ENCODE measurements around the gene NIM1K. TPM values are rescaled to one million over a fixed set of nuclear protein-coding genes. Genes with fewer than 3 reads are reported as not detected.

NIM1K gene
- polyA plus RNA-seq, 1 of the 3 experiments (the other 2 are of a cell fraction), result 0.16 TPM

GRCh38 chr5:43150075-43150474 lies 42.0 kb upstream of the NIM1K start:
- peaks cover 3 to 22% of the 10 kb centered on the region in 2 experiments for H3K36me3 ChIP-seq (replicated peaks in 1 of 2; ENCODE audit: control insufficient read depth in 1 of 2, insufficient read depth in 2 of 2, low read length in 1 of 2)
- CTCF ChIA-PET, result interaction anchor here (1.0 to 1.2 kb wide), 2 partner anchors 11 to 39 kb away, joined by 3 read pairs; no protein-coding TSS in a partner anchor
- no peak overlapping the region for H3K27ac ChIP-seq (ENCODE audit: low read depth in 2 of 2, low read length in 1 of 2)
- H3K79me2 ChIP-seq (ENCODE audit: insufficient read depth), result peaks cover 76% of the 10 kb centered on the region
- DNase-seq, result no peak
- no peaks in the 10 kb centered on the region for H3K9me2 ChIP-seq
- H3K27me3 ChIP-seq (ENCODE audit: insufficient read depth), result no peaks in the 10 kb centered on the region
- H3F3A ChIP-seq (replicated peaks; ENCODE audit: insufficient read depth), result no peaks in the 10 kb centered on the region
- H3K4me2 ChIP-seq, result no peak overlapping the region
- 100% methylated on average over 2 of the region's 2 CpGs for WGBS (ENCODE audit: low lambda C conversion rate)
- POLR2A ChIA-PET, result no interaction called here
- no peaks in the 10 kb centered on the region for H3K9me3 ChIP-seq
- H3K4me3 ChIP-seq (ENCODE audit: low read depth in 2 of 2, low read length in 1 of 2), result no peak overlapping the region
- 0 out of 2 replicates have a peak, but pooled peaks cover 5% of the 10 kb centered on the region for H4K20me1 ChIP-seq (ENCODE audit: insufficient read depth)
- no peak for TF ChIP-seq FOSL2 (IDR thresholded peaks at IDR 0.05; ENCODE audit: borderline replicate concordance, low read depth)
- TF ChIP-seq NRF1 (IDR thresholded peaks at IDR 0.05; ENCODE audit: low read depth, low read length), result no peak
- no peak overlapping the region for H3K9ac ChIP-seq
- H3K4me1 ChIP-seq (ENCODE audit: control insufficient read depth in 1 of 2, insufficient read depth in 2 of 2, low read depth in 1 of 2, low read length in 1 of 2), result peaks cover 4 to 15% of the 10 kb centered on the region in 2 experiments; a peak in 1 of 4 replicates
- no peak overlapping the region for H2AFZ ChIP-seq (ENCODE audit: low read depth)

- Histone ChIP-seq H3K4me3 (ENCODE audit: low read depth in 2 of 2, low read length in 1 of 2) (no peak overlapping the region), H3K4me1 (ENCODE audit: control insufficient read depth in 1 of 2, insufficient read depth in 2 of 2, low read depth in 1 of 2, low read length in 1 of 2) (peaks cover 4 to 15% of the 10 kb centered on the region in 2 experiments; a peak in 1 of 4 replicates), H3K9ac (no peak overlapping the region), H3K27ac (ENCODE audit: low read depth in 2 of 2, low read length in 1 of 2) (no peak overlapping the region), H3K9me3 (no peaks in the 10 kb centered on the region), H3K4me2 (no peak overlapping the region), H3K9me2 (no peaks in the 10 kb centered on the region), H3K36me3 (replicated peaks in 1 of 2; ENCODE audit: control insufficient read depth in 1 of 2, insufficient read depth in 2 of 2, low read length in 1 of 2) (peaks cover 3 to 16% of the 10 kb centered on the region in 2 experiments), H4K20me1 (ENCODE audit: insufficient read depth) (0 out of 2 replicates have a peak, but pooled peaks cover 5% of the 10 kb centered on the region), H3K79me2 (ENCODE audit: insufficient read depth) (peaks cover 78% of the 10 kb centered on the region), H3F3A (replicated peaks; ENCODE audit: insufficient read depth) (no peaks in the 10 kb centered on the region), H2AFZ (ENCODE audit: low read depth) (no peak overlapping the region), H3K27me3 (ENCODE audit: insufficient read depth) (no peaks in the 10 kb centered on the region)
- ChIA-PET POLR2A (interaction anchor here (1.2 kb wide), 1 partner anchor 9 kb away, joined by 3 read pairs; no protein-coding TSS in a partner anchor), CTCF (interaction anchor here (1.2 kb wide), 1 partner anchor 12 kb away, joined by 3 read pairs; no protein-coding TSS in a partner anchor)
- TF ChIP-seq FOXJ3 (CRISPR knock-in tag; IDR thresholded peaks at IDR 0.05) (no peak), NRF1 (IDR thresholded peaks at IDR 0.05; ENCODE audit: low read depth, low read length) (no peak), RXRA (IDR thresholded peaks at IDR 0.05; ENCODE audit: borderline replicate concordance, low read depth) (no peak), SIN3A (IDR thresholded peaks at IDR 0.05; ENCODE audit: borderline replicate concordance, low read depth, low read length) (no peak), USF1 (IDR thresholded peaks at IDR 0.05; ENCODE audit: borderline replicate concordance, low read depth) (no peak)
- TF ChIP-seq, protein P1, sequence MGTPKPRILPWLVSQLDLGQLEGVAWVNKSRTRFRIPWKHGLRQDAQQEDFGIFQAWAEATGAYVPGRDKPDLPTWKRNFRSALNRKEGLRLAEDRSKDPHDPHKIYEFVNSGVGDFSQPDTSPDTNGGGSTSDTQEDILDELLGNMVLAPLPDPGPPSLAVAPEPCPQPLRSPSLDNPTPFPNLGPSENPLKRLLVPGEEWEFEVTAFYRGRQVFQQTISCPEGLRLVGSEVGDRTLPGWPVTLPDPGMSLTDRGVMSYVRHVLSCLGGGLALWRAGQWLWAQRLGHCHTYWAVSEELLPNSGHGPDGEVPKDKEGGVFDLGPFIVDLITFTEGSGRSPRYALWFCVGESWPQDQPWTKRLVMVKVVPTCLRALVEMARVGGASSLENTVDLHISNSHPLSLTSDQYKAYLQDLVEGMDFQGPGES (IDR thresholded peaks at IDR 0.05; ENCODE audit: low read depth, low read length), result no peak
- TF ChIP-seq, protein P2, sequence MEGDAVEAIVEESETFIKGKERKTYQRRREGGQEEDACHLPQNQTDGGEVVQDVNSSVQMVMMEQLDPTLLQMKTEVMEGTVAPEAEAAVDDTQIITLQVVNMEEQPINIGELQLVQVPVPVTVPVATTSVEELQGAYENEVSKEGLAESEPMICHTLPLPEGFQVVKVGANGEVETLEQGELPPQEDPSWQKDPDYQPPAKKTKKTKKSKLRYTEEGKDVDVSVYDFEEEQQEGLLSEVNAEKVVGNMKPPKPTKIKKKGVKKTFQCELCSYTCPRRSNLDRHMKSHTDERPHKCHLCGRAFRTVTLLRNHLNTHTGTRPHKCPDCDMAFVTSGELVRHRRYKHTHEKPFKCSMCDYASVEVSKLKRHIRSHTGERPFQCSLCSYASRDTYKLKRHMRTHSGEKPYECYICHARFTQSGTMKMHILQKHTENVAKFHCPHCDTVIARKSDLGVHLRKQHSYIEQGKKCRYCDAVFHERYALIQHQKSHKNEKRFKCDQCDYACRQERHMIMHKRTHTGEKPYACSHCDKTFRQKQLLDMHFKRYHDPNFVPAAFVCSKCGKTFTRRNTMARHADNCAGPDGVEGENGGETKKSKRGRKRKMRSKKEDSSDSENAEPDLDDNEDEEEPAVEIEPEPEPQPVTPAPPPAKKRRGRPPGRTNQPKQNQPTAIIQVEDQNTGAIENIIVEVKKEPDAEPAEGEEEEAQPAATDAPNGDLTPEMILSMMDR (IDR thresholded peaks at IDR 0.05), result no peak
- no peak for DNase-seq
- WGBS (ENCODE audit: low lambda C conversion rate), result 67% methylated on average over 2 of the region's 2 CpGs
Observed at GRCh38 chr5:43150748-43151147, 41.3 kb upstream of the NIM1K start.
